K562 (cell line): Measurements from ENCODE around the gene DPH5. TPM values are rescaled to one million over a fixed set of nuclear protein-coding genes. Genes with fewer than 3 reads are reported as not detected.

Experiments used
- ATF6 ChIP-seq: sonication (generic); formaldehyde crosslinking; IDR thresholded peaks from 2 replicates; pipeline ENCODE4 v1.4.0; 2020; ENCODE audit warnings: mild to moderate bottlenecking, missing genetic modification reagents
- COPS2 ChIP-seq: fragments of 450-650 bp; conservative IDR thresholded peaks from 2 replicates; pipeline ENCODE4 v1.6.1; 2016; ENCODE audit warnings: mild to moderate bottlenecking, moderate library complexity
- ELK1 ChIP-seq: sonication (generic); formaldehyde crosslinking; IDR thresholded peaks from 2 replicates; pipeline ENCODE4 v1.8.1; 2022; ENCODE audit warnings: missing genetic modification reagents
- ILF3 ChIP-seq: fragments of 450-650 bp; IDR thresholded peaks from 2 replicates; pipeline ENCODE4 v1.6.1; 2018; ENCODE audit warnings: antibody characterized with exemption, mild to moderate bottlenecking, moderate library complexity, borderline replicate concordance
- IRF2 ChIP-seq: sonication (generic); formaldehyde crosslinking; IDR thresholded peaks from 2 replicates; pipeline ENCODE4 v1.8.1; 2022; ENCODE audit warnings: mild to moderate bottlenecking, missing genetic modification reagents
- MEIS2 ChIP-seq: fragments of 450-650 bp; IDR thresholded peaks from 2 replicates; pipeline ENCODE4 v1.6.1; 2014; ENCODE audit warnings: mild to moderate bottlenecking; ENCODE audit not compliant: partially characterized antibody
- MTA3 ChIP-seq: fragments of 450-650 bp; formaldehyde crosslinking; IDR thresholded peaks from 2 replicates; pipeline ENCODE4 v1.6.1; 2017; ENCODE audit warnings: mild to moderate bottlenecking, borderline replicate concordance
- POLR2H ChIP-seq: IDR thresholded peaks from 2 replicates; pipeline ENCODE4 v1.6.1; 2016; ENCODE audit warnings: missing genetic modification characterization, low read depth, mild to moderate bottlenecking, control low read depth, missing compliant biosample characterization, moderate library complexity
- POLR3G ChIP-seq: IDR thresholded peaks from 2 replicates; pipeline ENCODE4 v1.6.1; 2011; ENCODE audit not compliant: insufficient read length, insufficient replicate concordance; ENCODE audit errors: extremely low read depth
- RAD21 ChIP-seq, 2 experiments: fragments of 250-450 bp in 1 of 2; fragments of 450-650 bp in 1 of 2; sonication (Bioruptor Pico) in 1 of 2; formaldehyde crosslinking in 1 of 2; IDR thresholded peaks in 1 of 2; conservative IDR thresholded peaks in 1 of 2; 2 replicates each; pipeline versions ENCODE4 v1.4.0 to v1.8.0; 2020 to 2022; ENCODE audit warnings: mild to moderate bottlenecking in 2 of 2, moderate library complexity in 1 of 2
- RHOXF2B ChIP-seq: fragments of 250-450 bp; sonication (Bioruptor Pico); conservative IDR thresholded peaks from 2 replicates; pipeline ENCODE4 v1.5.1; 2021
- TAL1 ChIP-seq: fragments of 450-650 bp; IDR thresholded peaks from 2 replicates; pipeline ENCODE4 v1.6.1; 2016; ENCODE audit warnings: mild to moderate bottlenecking
- TEAD1 ChIP-seq, 2 experiments: fragments of 450-650 bp in 1 of 2; sonication (generic) in 1 of 2; formaldehyde crosslinking; IDR thresholded peaks; 2 replicates each; pipeline versions ENCODE4 v1.4.0 to v1.8.0; 2020 to 2022; ENCODE audit warnings: mild to moderate bottlenecking in 2 of 2, missing genetic modification reagents in 1 of 2
- ZBTB8A ChIP-seq: fragments of 450-650 bp; IDR thresholded peaks from 2 replicates; pipeline ENCODE4 v1.6.1; 2018; ENCODE audit warnings: mild to moderate bottlenecking, moderate library complexity; ENCODE audit not compliant: partially characterized antibody
- ZNF175 ChIP-seq: fragments of 200-800 bp; sonication (Bioruptor generic); IDR thresholded peaks from 2 replicates; pipeline ENCODE4 v1.6.1; 2016; ENCODE audit warnings: low read depth, mild to moderate bottlenecking, missing genetic modification characterization, missing compliant biosample characterization
- ZNF212 ChIP-seq: fragments of 450-650 bp; formaldehyde crosslinking; IDR thresholded peaks from 2 replicates; pipeline ENCODE4 v1.4.0; 2020; ENCODE audit warnings: mild to moderate bottlenecking
- ZNF717 ChIP-seq: fragments of 250-450 bp; sonication (Bioruptor Pico); IDR thresholded peaks from 2 replicates; pipeline ENCODE4 v1.5.0; 2021
- polyA plus RNA-seq, 8 experiments: library from polyadenylated mRNA; depleted of rRNA in 4 of 8; stranded (reverse) in 5 of 8; unstranded in 3 of 8; fragments of >200 nt; fragmentation: Nextera tagmentation in 2 of 8; fragmentation: Illumina TruSeq in 1 of 8; extraction: Ambion mirVana in 2 of 8; extraction: Trizol in 1 of 8; gene quantifications; 2 replicates each; pipeline versions ENCODE4 v1.2.1 to v1.2.3, GENCODE V29; 2011 to 2014; ENCODE audit warnings: inconsistent platforms in 1 of 8, missing spikeins in 1 of 8
- total RNA-seq, 7 experiments: library from RNA; depleted of rRNA in 6 of 7; stranded (reverse); fragments of >200 nt in 6 of 7; fragmentation: Illumina TruSeq in 2 of 7; extraction: Trizol in 2 of 7; gene quantifications; 2 replicates each; pipeline versions ENCODE4 v1.2.1 to v1.2.3, GENCODE V29; 2011 to 2021; ENCODE audit warnings: low replicate concordance in 1 of 7
- TF ChIP-seq, protein P1 (sequence below): fragments of 450-650 bp; IDR thresholded peaks from 2 replicates; pipeline ENCODE4 v1.7.0; 2016; ENCODE audit warnings: borderline replicate concordance
- TF ChIP-seq, protein P2 (sequence below): IDR thresholded peaks from 2 replicates; pipeline ENCODE4 v1.6.1; 2012; ENCODE audit warnings: low read depth, low read length, improper control_type of control experiment, borderline replicate concordance

The DPH5 gene
- total and polyA plus RNA-seq, 9 of the 15 experiments (the other 6 are each of a cell fraction or from before 2014, with no cell fraction given) = 37.6 to 159 (median 89.7) TPM

DNA sequence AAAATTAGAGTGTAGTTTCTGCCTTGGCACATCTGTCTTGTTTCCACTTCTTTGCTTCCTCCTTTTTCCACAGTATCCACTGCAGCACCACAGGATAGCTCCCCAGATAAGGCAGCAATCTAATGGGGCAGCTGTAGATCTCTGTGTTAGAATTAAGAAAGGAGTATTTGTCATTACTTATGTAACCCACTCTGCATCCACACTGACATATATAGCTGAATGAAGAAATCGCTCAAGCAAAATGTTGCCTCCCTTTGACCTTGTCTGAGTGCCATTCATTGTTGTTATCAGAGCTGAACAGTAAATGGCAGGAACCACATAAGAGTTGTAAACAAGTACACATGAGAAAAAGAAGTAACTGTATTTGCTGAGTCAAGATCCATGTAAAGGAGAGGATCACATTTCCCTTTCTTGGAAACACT, 45.9 kb upstream of the DPH5 start (continued):
- no peak for TF ChIP-seq RHOXF2B (CRISPR knock-in tag)
- TF ChIP-seq ZNF175 = no peak
- no peak for TF ChIP-seq ATF6 (CRISPR knock-in tag)
- no peak for TF ChIP-seq ZNF717 (CRISPR knock-in tag)
- no peak for TF ChIP-seq ILF3
- TF ChIP-seq TAL1 = peak; percentile 87
- peak; percentile 88 for TF ChIP-seq MEIS2
- no peak for TF ChIP-seq ZBTB8A
- no peak for TF ChIP-seq ELK1
- TF ChIP-seq, protein P1, sequence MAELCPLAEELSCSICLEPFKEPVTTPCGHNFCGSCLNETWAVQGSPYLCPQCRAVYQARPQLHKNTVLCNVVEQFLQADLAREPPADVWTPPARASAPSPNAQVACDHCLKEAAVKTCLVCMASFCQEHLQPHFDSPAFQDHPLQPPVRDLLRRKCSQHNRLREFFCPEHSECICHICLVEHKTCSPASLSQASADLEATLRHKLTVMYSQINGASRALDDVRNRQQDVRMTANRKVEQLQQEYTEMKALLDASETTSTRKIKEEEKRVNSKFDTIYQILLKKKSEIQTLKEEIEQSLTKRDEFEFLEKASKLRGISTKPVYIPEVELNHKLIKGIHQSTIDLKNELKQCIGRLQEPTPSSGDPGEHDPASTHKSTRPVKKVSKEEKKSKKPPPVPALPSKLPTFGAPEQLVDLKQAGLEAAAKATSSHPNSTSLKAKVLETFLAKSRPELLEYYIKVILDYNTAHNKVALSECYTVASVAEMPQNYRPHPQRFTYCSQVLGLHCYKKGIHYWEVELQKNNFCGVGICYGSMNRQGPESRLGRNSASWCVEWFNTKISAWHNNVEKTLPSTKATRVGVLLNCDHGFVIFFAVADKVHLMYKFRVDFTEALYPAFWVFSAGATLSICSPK = no peak
- no peak for TF ChIP-seq POLR2H (tag)
- TF ChIP-seq ZNF212 (CRISPR knock-in tag) = no peak
- no peak for TF ChIP-seq TEAD1 (CRISPR knock-in tag; IDR thresholded peaks at IDR 0.05)
- no peak for TF ChIP-seq IRF2
- TF ChIP-seq COPS2 = no peak
- TF ChIP-seq, protein P2, sequence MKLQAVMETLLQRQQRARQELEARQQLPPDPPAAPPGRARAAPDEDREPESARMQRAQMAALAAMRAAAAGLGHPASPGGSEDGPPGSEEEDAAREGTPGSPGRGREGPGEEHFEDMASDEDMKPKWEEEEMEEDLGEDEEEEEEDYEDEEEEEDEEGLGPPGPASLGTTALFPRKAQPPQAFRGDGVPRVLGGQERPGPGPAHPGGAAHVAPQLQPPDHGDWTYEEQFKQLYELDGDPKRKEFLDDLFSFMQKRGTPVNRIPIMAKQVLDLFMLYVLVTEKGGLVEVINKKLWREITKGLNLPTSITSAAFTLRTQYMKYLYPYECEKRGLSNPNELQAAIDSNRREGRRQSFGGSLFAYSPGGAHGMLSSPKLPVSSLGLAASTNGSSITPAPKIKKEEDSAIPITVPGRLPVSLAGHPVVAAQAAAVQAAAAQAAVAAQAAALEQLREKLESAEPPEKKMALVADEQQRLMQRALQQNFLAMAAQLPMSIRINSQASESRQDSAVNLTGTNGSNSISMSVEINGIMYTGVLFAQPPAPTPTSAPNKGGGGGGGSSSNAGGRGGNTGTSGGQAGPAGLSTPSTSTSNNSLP = peak; percentile 86
- peak; percentile 74 for TF ChIP-seq MTA3
- no peak; a peak in 2 of 4 replicates for TF ChIP-seq RAD21 (CRISPR knock-in tag; conservative IDR thresholded peaks at IDR 0.05 in 1 of 2, IDR thresholded peaks at IDR 0.05 in 1 of 2)
- no peak for TF ChIP-seq POLR3G
